Uterus (tissue), 2 donors: Measurements from ENCODE around the gene LMO7.

ENCODE experiments used
- CTCF ChIP-seq, 4 experiments: fragments of 200-600 bp in 2 of 4; fragments of 450-650 bp in 2 of 4; sonication (generic) in 2 of 4; IDR thresholded peaks; one replicate each; pipeline ENCODE4 v1.5.1; 2016 to 2019; ENCODE audit warnings: antibody characterized with exemption in 4 of 4, mild to moderate bottlenecking in 2 of 4, moderate library complexity in 1 of 4
- POLR2A ChIP-seq, 2 donors: fragments of 450-650 bp; IDR thresholded peaks; one replicate each; pipeline ENCODE4 v1.6.1; 2016; ENCODE audit warnings: antibody characterized with exemption in 2 of 2, mild to moderate bottlenecking in 1 of 2, moderate library complexity in 1 of 2

- TF ChIP-seq CTCF (IDR thresholded peaks at IDR 0.05) (no peak), POLR2A (IDR thresholded peaks at IDR 0.05) (no peak)
These were observed 51.1 kb downstream of the LMO7 start for GRCh38 chr13:75687150-75687763.
